GM12892 (cell line): ENCODE results near the gene NLGN3.

Experiments used
- DNase-seq: peaks from one replicate; pipeline ENCODE4 v3.0.0; 2011; ENCODE audit not compliant: insufficient read length
- FAIRE-seq: peaks from 2 replicates; lab custom pipeline; 2011; peaks lifted over from hg19 to GRCh38; lab: Jason Lieb, UNC
- POLR2A ChIP-seq: IDR thresholded peaks from 2 replicates; pipeline ENCODE4 v1.6.1; 2011; ENCODE audit warnings: low read depth, low read length, control low read depth
- POLR2AphosphoS5 ChIP-seq: IDR thresholded peaks from 2 replicates; pipeline ENCODE4 v1.6.1; 2011; ENCODE audit warnings: low read depth, low read length, control low read depth
- TAF1 ChIP-seq: IDR thresholded peaks from 2 replicates; pipeline ENCODE4 v1.6.1; 2011; ENCODE audit warnings: low read depth, mild to moderate bottlenecking, control low read depth, low read length, borderline replicate concordance

The NLGN3 gene

GRCh38 chrX:71181558-71181909 lies 36.9 kb downstream of the NLGN3 start:
- FAIRE-seq (peak; percentile 27), DNase-seq (no peak)
- TF ChIP-seq POLR2A (no peak), TAF1 (no peak), POLR2AphosphoS5 (0 out of 2 replicates have a peak, but pooled peaks have one; percentile 6)

DNA sequence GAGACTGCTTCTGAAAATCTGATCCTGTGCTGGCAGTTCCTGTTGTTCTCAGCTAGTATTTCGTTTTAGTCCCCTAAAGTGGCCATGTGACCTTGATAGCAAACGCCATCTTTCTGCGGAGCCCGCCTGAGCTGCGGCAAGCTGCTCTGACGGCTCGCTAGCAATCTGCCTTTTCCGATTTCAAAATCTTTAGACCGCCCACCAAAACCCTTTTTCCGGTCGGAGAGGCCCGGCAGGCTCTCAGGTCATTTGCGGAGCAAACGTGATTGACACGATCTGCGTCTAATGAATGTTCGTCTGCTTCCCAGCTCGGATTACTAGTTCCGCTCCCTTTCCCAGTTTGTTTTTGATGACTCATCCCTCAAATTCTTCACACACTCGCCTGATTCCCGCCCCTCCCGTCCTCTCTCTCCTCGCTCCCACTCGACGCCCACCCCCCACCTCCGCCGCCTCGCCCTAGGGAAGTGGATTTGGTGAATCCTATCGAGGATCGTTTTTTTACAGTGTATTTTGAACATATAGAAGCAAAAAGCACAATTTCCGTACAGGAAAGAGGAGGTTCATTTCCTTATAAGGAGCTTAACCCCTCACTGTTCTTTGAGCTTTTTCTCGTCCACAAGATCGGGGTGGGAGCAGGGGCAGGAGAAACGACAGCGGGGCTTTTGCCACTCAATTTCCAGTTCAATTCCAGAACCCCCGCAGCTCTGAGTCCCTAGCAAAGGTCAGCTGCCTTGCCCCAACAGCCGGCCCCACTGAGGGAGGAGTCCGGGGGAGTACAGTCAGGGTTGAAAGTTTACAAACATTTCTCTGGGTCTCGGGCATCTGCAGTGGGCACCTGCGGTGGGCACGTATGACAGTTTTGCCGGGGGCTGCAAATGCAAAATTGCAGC lies 37.5 kb downstream of the NLGN3 start:
- DNase-seq (no peak), FAIRE-seq (peak; percentile 78)
- TF ChIP-seq POLR2AphosphoS5 (peak; percentile 68), TAF1 (peak; percentile 85), POLR2A (peak; percentile 85)

DNA sequence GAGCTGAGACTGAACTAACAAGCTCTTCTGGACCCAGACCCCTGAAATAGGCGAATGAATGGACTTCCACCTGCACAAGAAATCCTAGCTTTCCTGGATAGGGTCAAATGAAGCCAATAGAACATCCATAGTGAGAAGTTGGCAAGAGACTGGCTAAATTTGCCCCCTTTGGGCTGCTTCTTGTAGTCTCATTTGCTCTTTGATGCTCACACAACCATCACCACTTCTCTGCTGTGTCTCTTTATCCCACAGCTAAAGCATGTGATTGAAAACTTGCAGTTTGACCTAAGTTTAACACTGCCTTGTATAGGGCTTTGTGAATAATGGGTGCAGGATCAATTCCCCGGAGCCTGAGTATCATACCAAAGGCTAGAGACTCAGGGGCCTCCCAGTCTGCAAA lies 38.2 kb downstream of the NLGN3 start:
- no peak for FAIRE-seq
- no peak for TF ChIP-seq TAF1
- no peak for TF ChIP-seq POLR2AphosphoS5
- TF ChIP-seq POLR2A, result no peak
- DNase-seq, result no peak

DNA sequence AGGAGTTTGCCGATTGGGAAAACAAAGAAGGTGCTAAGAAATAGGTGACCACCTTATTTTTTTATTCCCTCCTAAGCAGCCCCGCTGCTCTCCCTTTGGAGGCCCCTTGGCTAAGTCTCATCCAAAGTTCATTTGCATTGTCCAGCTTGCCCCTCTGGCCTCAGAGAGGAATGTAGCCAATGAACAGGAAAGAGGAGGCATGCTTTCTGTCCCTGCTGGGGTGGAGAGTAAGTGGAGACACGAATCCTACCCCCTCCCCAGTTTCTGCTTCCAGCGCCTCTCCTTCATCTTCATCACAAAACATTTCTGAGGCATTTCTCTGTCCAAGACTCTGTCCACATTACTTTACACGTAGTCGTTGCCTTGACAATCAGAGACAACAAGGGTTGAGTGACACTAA lies 38.7 kb downstream of the NLGN3 start:
- DNase-seq (no peak), FAIRE-seq (no peak)
- TF ChIP-seq POLR2A (no peak), TAF1 (no peak), POLR2AphosphoS5 (no peak)

DNA sequence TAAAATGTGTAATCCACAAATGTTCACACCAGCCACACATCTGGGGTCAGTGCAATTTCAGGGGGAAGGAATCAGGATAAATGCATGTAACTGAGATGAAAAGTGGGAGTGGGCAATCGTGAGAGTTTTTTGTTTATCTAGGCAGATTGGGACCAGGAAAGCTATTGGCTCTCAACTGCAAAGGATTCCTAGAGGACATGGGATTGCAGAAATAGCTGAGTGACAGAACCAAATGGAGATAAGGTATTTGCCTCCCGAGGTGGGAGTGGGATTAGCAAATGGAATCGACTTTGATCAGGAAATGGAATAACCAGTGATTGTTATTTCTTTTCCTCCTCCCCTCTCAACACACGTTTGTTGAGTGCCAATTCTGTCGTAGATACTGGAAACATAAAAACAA lies 39.5 kb downstream of the NLGN3 start:
- DNase-seq (no peak), FAIRE-seq (no peak)
- TF ChIP-seq POLR2AphosphoS5 (no peak), POLR2A (no peak), TAF1 (no peak)

DNA sequence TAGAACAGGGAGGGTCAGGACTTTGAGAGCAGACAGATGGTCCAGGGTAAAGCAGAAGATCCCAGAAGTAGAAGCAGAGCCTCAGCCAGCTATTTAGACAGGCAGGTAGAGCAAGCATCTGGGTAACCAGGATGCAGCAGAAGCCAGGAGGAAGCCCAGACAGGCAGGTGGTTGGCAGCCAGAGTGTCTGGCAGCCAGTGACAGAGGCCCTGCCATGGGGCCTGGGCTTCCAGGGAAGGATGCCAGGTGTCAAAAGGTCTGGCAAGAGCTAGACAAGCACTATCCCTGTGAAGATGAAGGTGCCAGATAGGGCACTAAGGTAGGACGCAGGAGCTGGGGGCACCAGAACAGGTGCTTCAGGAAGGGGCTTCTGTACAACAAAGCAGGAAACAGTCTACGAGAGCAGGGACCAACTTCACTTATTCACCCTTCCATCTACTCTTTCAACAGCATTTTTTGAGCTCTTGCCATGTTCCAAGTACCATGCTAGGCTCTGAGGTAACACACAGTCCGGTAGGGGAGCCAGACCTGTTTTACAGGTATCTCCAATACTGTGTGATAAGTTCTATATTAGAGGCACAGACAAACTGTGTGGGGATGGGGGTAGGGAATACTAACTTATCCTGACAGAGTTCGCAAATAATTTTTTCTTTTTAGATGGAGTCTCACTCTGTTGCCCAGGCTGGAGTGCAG lies 40.3 kb downstream of the NLGN3 start:
- FAIRE-seq (no peak), DNase-seq (no peak)
- TF ChIP-seq POLR2A (no peak), TAF1 (no peak), POLR2AphosphoS5 (no peak)

- FAIRE-seq, result no peak
- DNase-seq, result no peak
- TF ChIP-seq POLR2AphosphoS5, result no peak
- no peak for TF ChIP-seq POLR2A
- no peak for TF ChIP-seq TAF1
Measured at GRCh38 chrX:71191248-71191647, 46.6 kb downstream of the NLGN3 start.

DNA sequence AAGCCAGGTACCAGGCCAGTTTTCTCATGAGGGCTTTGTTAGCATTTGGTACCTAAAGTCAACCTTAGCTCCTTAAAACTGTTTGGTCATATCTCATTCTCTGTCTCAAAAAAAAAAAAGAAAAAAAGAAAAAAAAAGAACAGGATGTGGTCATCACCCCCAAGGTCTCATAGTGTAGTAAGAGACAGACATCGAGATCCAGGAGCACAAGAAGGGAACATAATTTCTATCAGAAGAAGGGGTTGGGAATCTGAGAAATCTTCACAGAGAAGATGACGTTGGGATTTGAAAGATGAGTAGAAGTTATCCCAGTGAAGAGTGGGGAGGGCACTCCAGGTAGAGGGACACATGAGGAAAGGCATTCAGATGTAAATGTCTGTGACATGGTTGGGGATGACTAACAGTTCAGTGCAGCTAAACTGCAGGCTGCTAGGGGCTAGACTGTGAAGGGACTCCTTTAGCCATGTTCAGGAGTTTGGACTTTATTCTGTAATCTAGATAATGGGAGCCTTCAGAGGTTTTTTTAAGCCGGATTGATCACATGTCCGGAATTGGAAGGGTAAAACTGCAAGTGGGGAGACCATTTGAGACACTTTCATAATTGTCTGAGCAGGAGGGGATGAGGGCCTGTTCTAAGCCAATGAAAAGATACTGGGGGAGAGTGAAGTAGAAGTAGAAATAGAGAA lies 51.5 kb downstream of the NLGN3 start:
- FAIRE-seq (peak; percentile 79), DNase-seq (no peak)
- no peak for TF ChIP-seq POLR2AphosphoS5
- TF ChIP-seq TAF1, result no peak
- no peak for TF ChIP-seq POLR2A

DNA sequence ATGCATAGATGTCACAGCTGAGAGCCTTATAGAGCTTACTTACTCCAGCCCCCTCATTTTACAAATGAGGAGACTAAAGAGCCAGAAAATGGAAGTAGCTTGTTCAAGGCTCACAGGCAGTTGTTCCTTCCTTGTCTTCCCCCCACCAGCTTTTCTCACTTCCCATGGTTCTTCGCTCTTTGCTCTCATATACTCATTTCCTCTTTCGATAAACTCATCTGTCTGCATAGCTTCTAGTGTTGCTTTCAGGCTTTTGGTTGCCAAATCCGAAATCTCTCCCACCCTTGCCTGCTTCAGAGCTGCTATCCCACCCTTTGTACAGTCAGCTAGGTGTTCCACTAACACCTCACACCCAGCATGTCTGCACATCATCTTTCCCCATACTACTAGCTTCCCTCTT lies 53.4 kb downstream of the NLGN3 start:
- TF ChIP-seq POLR2AphosphoS5, result no peak
- TF ChIP-seq POLR2A, result 0 out of 2 replicates have a peak, but pooled peaks have one; percentile 35
- FAIRE-seq (peak; percentile 92), DNase-seq (peak; percentile 36)

- no peak for DNase-seq
- FAIRE-seq, result no peak
- no peak for TF ChIP-seq POLR2A
- no peak for TF ChIP-seq POLR2AphosphoS5
- TF ChIP-seq TAF1, result no peak
Measured at GRCh38 chrX:71199252-71200008, 54.8 kb downstream of the NLGN3 start.

- no peak for TF ChIP-seq POLR2AphosphoS5
- TF ChIP-seq TAF1, result no peak
- TF ChIP-seq POLR2A, result no peak
- DNase-seq, result no peak
- no peak for FAIRE-seq
Measured at GRCh38 chrX:71210816-71211215, 66.2 kb downstream of the NLGN3 start.
